Inferior parietal cortex (tissue), 1 donor: Measurements from ENCODE around the gene OR5C1.
"Not testable (repeated sequence)": the region's sequence is repeated elsewhere in the genome, so short reads cannot be mapped to it uniquely, and the experiment has no call there.

Source experiments
- DNase-seq: peaks from one replicate; pipeline ENCODE4 v3.0.0-alpha.2; 2016; ENCODE audit errors: extremely low spot score

OR5C1 gene

DNA sequence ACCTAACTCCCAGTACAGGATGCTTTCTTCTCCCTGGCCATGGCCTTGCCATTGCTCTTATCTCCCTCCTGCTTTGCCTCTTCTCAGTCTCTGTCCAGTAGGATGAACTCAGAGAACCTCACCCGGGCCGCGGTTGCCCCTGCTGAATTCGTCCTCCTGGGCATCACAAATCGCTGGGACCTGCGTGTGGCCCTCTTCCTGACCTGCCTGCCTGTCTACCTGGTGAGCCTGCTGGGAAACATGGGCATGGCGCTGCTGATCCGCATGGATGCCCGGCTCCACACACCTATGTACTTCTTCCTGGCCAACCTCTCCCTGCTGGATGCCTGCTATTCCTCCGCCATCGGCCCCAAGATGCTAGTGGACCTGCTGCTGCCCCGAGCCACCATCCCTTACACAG, at the start of gene OR5C1:
OR5C1 (plus strand) TSS at position 103 of the 400 bp plus-strand sequence; CDS start at position 103, 0 bp downstream.
- no peak for DNase-seq

DNA sequence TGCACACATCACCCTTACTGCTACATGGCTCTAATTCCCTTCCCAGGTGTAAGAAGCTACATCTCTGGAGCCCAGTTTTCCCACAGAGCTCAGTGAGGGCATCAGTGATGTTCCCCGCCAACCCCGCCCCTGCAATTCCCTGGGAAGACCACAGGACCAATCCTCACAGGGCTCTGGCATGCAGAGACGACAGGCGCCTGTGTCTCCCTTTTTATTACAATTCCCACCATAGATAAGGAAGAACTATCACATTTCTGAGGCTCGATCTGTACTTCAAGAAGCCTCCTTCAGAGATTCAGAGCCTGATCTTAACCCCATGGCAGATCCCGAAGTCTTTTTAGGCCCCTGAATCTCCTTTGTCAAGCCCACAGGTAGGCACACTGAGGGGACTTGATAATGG, 46.7 kb upstream of the OR5C1 start, which contains the start of gene OR1L6:
OR1L6 (plus strand) TSS at position 301 of the 400 bp plus-strand sequence. CDS start 7,545 bp downstream, outside the sequence.
- no peak for DNase-seq

DNA sequence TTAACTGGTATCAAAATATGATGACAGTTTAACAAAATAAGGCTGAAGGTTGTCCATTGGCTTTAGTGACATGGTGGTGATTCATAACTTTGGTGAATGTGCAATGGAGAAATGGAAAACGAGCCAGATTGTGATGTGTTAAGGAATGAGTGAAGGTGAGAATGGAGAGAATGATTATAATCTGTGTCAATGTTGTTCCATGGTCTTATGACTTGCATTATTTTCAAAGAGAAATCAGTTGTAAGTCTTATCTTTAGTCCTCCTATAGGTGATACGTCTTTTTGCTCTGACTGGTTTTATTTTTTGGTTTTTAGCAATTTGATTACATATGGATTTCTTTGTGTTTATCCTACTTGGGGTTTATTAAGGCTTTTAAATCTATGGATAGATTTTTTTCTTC, 33.9 kb upstream of the OR5C1 start:
- no peak for DNase-seq

DNA sequence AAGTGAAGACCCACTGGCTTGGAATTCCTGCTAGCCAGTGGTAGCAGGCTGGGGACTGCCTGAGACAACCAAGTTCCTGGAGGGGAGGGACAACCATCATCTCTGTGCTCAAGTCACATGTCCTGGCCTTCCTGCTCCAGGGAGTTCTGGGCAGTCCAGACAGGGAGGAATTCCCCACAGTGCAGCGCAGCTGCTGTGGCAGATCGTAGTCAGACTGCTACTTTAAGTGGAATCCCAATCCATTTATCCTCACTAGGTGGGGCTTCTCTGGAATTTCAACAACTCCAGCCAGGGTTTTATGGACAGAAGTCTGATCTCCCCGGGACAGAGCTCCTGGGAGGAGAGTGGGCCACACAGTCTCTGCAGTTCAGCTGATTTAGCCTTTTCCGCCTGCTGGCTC, 20.9 kb upstream of the OR5C1 start:
- DNase-seq, result no peak

DNA sequence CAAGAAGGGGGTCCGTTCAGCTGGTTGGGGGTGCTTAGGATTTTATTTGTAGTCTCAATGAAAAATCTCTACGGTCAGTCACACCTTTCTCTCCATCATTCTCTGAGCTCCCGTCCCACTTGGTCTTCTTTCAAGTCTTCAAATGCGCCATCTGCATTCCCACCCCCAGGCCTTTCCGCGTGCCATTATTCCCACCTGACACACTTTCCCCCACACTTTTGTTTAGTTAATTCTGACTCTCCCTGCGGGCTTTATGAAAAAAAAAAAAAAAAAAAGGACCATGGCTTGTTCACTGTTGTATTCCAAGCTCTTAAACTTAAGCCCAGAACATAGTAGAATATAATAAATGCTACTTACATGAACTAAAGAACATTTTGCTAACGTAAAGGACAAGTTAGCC, 11.7 kb upstream of the OR5C1 start:
- DNase-seq, result no peak

DNA sequence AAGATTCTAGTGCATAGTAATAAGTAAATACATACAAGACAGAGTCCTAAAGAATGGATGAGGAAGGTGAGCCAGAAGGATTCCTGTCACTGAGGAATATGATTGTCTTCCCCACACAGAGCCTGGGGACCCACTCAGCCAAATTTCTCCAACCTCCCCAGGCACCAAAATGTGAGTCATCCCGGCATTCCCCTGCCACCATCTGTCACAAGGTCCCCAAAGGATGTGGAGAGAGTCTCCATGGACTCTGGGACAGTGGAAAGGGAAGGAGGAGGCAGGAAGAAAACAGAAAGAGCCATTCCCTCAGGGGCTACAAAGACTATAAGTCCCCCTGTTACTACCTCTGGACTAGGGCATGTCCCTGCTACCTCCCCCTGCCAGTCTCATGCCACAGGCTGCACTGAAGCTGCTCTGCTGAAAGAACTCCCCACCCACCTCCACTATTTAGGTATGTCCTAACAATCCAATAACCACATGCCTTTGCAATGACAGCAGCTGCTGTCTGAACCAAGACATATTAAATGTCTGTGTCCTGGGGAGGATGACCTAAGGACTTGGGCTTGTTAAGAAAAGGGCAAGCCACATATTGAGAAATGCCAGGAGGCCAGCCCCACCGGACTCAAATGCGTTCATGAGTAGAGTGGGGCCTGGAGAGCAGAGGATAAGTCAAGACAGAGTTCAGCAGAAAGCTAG, 10.7 kb upstream of the OR5C1 start:
- DNase-seq, result no peak

DNA sequence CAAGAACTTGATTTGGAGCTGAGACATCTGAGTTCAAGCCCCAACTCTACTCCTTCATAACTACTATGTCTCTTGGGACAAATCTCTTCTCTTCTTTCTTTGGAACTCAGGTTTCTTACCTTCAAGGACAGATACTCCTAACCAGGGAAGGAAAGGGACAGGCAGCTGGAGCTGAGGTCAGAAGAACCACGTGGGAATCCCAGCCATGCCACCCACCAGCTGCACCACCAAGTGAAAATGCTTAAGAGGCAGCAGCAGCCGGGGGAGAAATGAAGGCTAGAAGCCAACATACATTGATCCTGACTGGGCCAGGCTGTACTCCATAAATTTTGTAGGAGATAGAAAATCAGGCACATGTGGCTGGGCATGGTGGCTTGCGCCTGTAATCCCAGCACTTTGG, 9.6 kb upstream of the OR5C1 start:
- DNase-seq, result no peak

DNA sequence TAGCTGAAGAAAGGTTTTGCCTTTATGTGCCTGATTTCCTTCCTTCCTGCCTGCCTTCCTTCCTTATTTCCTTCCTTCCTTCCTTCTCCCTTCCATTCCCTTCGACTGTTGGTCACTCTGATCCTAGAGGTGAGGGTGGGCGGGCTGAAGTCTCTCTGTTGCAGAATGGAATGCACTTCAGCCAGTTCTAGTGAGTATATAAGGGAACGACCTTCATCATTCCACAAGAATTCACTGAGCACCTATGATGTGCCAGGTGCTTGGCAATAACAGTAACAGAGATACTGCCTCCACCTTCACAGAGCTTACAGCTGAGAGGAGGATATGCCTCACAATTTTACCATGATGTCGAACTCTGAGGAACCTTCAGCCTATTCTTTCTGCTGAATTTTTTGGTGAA, 8.7 kb upstream of the OR5C1 start:
- DNase-seq, result no peak

DNA sequence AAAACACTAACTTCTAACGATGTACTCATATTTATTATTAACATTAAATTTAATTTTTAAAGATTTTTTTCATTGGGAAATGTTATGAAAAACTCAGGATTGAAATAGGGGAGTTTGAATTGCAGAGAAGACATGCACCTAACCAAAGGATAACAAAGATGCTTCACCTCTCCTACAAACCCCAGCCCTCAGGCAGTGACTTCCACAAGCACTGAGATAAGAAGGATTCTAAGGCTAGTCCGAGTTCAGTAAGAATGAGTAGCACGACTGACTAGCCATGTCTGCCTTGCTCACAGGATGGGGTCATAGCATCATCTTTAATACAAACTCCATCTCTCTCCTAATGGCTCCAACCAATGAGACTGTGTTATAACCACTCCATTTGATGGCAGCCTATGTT, 7.1 kb upstream of the OR5C1 start:
- DNase-seq, result no peak

DNA sequence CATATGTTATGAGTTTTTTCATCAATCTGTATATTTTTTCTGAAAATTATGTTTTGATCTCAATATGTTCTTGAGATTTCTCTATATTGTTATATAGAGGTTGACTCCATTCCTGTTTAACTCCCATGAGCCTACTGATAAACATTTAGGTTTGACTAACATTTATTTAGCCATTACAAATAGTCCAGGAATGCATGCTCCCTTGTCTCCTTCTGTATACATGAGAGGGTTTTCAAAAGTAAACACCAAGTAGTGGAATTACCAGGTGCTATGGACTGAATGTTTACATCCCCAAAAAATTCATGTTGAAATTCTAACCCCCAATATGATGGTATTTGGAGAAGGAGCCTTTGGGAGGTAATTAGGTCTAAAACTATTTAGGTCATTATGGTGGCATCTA, 3.5 kb upstream of the OR5C1 start:
- no peak for DNase-seq

DNA sequence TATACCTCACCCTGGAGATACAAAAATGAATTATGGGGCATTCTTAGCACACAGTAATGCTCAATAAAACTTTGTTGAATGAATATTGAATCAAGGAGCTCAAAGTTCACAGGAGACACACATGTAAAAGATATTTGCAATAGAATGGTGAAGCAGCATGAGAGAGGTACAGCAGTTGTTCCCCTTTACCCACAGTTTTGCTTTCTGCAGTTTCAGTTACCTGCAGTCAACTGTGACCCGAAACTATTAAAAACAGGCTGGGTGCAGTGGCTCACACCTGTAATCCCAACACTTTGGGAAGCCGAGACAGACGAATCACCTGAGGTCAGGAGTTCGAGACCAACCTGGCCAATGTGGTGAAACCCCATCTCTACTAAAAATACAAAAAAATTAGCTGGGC, 2.4 kb upstream of the OR5C1 start:
- no peak for DNase-seq

DNA sequence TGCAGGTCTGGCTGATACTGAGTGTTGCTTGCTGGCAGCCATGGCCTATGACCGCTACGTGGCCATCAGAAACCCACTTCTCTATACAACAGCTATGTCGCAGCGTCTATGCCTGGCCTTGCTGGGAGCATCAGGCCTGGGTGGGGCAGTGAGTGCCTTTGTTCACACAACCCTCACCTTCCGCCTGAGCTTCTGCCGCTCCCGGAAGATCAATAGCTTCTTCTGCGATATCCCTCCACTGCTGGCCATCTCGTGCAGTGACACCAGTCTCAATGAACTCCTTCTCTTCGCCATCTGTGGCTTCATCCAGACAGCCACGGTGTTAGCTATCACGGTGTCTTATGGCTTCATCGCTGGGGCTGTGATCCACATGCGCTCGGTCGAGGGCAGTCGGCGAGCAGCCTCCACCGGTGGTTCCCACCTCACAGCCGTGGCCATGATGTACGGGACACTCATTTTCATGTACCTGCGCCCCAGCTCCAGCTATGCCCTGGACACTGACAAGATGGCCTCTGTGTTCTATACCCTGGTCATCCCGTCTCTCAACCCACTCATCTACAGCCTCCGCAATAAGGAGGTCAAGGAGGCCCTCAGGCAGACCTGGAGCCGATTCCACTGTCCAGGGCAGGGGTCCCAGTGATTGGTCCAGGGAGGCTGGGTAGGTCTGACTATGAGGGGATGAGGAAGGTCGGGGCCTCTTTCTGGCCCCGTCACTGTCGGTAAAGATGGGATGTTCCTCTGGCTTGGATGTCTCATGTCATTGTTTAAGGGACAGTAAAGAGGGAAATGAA, 718 bp downstream of the OR5C1 start:
- DNase-seq, result no peak

DNA sequence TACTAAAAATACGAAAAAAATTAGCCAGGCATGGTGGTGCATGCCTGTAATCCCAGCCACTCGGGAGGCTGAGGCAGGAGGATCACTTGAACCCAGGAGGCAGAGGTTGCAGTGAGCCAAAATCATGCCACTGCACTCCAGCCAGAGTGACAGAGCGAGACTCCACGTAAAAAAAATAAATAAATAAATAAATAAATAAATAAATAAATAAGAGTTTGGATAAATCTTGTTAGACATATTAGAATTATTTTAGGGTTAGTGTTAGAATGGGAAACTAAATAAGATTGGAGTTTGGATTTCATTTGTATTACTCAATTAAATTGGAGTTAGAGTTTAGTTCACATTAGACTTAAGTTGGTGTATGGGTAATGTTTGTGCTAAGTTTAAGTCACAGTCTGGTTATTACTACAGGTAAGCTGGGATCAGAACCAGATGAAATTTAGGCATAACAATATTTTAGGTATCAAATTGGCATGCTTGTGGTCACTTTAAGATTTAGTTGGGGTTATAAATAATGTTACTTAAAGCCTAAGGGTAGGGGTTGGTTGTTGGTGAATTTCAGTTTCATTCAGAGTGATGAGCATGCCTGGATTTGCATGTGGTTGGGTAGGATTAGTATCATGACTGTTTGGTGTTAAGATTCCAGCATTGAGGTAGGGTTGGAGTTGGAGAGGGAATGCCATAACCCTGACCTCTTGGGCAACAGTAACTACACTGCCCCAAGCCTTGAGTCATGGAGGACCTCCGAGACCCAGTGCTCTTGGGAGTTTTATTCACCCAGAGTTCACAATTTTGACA, 3.3 kb downstream of the OR5C1 start:
- DNase-seq, result no peak

DNA sequence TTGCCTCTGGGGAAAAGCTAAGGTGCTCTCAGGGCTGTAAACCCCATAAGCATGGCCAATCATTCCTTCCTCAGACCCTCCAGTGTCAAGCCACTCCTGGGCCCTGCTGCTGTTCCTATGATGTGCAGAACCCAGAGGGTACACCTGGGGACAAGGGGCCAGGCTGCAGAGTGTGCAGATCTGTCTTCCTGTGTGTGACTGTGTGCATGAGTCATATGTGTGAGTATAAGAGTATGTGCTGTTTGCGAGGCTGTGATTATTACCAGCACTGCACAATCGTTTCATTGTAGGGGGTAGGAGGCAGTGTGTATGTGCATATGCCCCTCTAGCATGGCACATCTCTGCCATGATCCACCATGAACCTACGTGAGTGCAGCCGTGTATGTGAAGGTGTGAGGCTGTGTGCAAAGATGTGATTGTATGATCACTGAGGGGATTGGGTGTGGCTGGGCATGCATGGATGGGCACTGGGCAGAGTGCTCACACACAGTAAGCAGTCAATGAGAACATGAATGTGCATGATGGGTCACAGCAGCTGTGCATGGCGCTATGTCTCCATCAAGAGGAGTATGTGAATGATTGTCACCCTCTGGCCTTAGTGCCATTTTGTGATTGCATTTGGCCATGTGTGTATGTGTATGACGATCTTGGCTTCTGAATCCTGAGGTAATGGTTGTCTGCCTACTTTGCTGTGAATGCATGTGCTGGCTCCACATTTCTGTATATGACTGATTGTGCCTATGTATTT, 8.8 kb downstream of the OR5C1 start:
- DNase-seq, result no peak

DNA sequence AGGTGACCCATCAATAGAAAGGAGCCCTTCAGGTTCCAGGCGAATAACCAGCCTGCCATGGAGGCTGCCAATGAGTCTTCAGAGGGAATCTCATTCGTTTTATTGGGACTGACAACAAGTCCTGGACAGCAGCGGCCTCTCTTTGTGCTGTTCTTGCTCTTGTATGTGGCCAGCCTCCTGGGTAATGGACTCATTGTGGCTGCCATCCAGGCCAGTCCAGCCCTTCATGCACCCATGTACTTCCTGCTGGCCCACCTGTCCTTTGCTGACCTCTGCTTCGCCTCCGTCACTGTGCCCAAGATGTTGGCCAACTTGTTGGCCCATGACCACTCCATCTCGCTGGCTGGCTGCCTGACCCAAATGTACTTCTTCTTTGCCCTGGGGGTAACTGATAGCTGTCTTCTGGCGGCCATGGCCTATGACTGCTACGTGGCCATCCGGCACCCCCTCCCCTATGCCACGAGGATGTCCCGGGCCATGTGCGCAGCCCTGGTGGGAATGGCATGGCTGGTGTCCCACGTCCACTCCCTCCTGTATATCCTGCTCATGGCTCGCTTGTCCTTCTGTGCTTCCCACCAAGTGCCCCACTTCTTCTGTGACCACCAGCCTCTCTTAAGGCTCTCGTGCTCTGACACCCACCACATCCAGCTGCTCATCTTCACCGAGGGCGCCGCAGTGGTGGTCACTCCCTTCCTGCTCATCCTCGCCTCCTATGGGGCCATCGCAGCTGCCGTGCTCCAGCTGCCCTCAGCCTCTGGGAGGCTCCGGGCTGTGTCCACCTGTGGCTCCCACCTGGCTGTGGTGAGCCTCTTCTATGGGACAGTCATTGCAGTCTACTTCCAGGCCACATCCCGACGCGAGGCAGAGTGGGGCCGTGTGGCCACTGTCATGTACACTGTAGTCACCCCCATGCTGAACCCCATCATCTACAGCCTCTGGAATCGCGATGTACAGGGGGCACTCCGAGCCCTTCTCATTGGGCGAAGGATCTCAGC, 11.6 kb downstream of the OR5C1 start, which contains the start of gene OR1K1:
OR1K1 (plus strand) TSS at position 58 of the 995 bp plus-strand sequence; CDS start at position 58, 0 bp downstream.
- DNase-seq, result no peak

DNA sequence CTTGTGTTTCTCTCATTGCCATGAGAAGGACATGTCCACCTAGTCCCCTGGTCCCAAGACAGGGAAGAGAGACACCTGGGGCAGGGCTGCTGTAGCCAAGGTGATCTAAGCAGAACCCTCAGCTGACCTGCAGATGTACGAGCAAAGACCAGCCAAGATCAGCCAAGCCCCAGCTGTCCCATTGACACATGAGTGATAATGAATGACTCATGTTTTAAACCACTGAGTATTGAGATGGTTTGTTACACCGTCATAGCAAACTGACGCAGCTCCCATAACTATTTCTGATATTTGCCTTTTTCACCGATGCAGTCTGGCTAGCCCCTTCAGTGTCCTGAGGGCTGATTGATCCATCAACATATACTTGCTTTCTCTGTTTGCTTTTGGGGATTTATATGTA, 17.9 kb downstream of the OR5C1 start:
- DNase-seq, result no peak

DNA sequence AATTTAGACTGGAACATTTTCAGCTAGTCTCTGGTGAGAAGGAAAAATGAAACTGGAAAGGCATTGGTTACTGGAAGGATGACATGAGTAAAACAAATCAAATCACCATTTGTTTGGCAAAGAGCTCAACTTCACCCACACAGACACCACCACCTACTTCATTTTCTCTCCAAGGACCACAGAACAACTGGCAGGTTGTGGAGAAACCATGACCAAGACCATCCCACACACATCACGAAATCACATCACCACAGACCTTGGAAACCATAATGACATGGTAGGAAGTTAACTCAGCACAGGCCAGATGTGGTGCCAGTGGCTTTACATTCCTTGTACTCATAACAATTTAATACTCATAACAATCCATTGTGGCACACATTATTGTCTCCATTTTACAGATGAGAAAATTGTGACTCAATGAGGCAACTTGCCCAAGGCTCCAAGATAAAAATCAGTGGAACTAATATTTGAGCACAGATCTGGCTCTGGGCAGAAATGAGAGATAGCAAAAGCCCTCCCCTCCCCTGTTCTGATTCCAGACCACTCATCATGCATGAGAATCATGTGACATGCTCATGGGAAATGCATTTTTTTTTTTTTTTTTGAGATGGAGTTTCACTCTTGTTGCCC, 18.7 kb downstream of the OR5C1 start:
- no peak for DNase-seq

DNA sequence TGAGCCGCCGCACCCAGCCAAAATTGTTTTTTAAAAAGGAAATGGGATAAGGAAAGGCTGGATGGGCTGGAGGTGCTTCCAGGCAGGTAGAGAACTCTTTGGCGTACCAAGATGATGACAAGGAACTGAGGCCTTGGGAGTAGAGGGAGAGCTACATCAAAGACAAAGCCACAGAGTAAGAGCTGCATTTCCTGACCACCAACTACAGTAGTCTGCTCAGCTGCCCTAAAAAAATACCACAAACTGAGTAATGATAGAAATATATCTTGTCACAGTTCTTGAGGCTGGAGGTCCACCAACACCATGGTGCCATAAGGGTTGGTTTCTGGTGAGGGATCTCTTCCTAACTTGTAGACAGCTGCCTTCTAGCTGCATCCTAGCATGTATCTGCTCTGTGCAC, 19.4 kb downstream of the OR5C1 start:
- no peak for DNase-seq

DNA sequence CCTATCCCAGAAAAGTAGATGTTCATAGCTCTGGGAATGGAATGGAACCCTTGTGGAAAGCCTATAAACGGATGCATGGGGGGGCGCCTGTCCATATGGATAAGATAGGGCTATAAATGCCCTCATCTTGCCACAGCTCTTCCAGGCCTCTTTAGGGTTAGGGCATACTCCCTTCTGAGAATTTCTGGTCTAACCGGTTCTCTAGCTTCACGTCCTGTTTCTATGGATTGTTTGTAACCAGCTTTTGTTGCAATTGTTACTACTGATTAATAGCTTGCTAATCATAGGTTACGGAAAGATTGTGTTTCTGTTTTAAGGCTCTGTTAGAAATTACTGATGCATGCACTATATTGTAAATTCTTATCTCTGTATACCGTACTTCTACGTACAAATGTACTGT, 20.5 kb downstream of the OR5C1 start:
- DNase-seq, result not testable (repeated sequence)
